Hepatic stellate cell (primary cell): ENCODE measurements around the gene BARHL1.

Source experiments
- DNase-seq: peaks from one replicate; pipeline ENCODE4 v3.0.0; 2011; ENCODE audit warnings: low spot score

The BARHL1 gene

GRCh38 chr9:132616725-132617124, 34.3 kb downstream of the BARHL1 start:
- DNase-seq, result no peak

DNA sequence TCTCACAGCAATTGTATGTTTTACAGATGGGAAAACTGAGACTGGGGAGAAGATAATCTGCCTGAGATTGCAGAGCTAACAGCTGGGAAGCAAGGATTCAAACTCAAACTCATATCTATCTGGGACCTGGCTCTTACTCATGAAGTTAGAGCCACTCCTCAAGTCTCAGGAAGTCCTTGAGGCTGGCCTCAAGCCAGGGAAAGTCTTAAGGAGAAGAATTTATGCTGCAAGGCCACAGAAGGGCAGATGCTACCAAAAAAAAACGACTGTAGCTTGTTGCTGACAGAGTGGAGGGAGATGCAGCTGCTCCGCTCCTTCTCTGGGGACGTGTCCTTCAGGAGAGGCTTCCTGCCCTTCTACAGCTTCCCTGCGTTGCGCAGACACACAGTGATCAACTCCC, 39.8 kb downstream of the BARHL1 start:
- DNase-seq, result no peak

DNA sequence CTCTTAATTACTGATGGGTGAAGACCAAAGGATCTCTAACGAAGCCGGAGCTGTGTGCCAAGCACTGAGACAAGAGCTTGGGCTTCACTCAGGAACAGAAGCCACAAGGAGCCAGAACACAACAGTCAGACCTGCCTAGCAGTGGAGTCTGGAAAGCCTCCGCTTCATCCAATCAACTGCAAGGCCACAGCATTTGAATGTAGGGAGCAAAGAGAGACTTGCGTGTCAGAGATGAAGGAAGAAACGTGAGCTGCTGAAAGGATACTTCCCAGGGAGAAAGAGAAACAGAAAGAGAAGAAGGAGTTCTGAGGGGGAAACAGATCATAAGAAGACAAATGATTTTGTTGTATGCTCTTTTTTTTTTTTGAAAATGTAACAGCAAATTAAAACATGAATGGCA, 43.9 kb downstream of the BARHL1 start:
- DNase-seq, result no peak

DNA sequence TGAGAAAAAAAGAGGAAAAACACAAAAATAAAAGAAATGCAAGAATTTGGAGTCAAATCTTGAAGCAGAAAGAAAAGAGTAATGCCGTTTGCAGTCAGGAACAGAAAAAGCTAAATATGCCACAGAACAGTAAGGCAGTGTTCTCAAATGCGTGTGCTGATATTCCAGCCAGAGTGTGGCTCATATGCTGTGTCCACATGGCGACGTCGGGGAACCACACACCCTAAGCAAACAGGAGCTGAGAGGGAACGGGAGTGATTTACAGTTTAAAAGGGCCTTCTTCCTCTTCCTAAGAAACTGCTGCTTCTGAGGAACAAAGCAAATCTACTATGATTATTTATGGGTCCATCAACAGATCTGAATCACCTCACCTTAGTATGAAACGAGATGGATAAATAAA, 44.7 kb downstream of the BARHL1 start:
- DNase-seq, result no peak

- DNase-seq, result no peak
Measured at GRCh38 chr9:132627594-132627993, 45.2 kb downstream of the BARHL1 start.

- no peak for DNase-seq
Measured at GRCh38 chr9:132628746-132629145, 46.3 kb downstream of the BARHL1 start.

- no peak for DNase-seq
Measured at GRCh38 chr9:132630116-132630515, 47.7 kb downstream of the BARHL1 start.

- no peak for DNase-seq
Measured at GRCh38 chr9:132630811-132631210, 48.4 kb downstream of the BARHL1 start.

DNA sequence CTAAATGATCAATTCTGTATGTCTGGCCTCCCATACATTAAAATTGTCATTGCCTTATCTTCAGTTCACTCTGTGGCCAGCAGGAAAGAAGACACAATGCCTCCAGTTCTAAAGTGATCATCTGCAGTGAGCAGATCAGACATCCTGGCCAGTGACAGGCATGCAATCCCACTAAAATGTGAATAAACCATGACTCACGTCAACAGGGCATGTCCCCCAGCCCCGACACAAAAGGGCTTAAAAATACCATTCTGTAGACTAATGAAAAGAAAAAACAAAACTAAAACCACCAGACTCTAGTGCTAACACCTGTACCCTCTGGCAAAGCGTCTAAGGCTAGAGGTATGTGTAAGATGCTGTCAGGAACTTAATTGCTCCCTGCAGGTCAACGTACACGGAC, 48.9 kb downstream of the BARHL1 start:
- peak; percentile 42 for DNase-seq

- no peak for DNase-seq
Measured at GRCh38 chr9:132631685-132632084, 49.3 kb downstream of the BARHL1 start.

DNA sequence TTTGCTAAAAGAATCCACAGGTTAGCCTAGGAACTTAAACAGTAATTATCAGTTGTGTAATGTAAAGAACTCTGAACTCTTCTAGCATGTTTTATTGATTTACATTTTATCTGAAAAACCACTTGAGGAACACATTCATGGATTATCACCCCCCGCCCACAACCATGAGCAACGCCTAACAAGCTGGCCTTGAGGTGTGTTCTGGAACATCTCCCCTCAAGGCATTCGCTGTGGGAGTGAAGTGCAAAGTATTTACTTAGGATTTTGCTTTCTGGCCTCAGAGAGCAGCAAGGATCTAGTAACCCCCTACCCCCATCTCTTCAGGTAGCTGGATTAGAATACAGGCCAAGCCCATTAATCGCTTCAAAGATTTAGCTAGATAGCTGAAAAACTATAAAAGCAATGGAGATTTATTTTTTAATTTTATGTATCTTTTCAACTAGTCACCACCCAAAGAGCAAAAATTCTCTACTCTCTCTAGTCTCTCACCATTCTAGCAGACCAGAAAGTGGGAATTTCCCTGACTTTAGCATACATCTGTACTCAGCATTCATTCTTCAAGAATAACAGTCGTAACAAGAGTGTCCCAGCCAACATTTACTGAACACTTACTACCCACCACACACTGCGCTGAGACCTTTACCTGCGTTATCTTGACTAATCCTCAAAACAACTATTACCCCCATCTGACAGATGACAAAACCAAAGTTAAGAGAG, 50.2 kb downstream of the BARHL1 start:
- no peak for DNase-seq

GRCh38 chr9:132634327-132634726, 51.9 kb downstream of the BARHL1 start:
- DNase-seq, result no peak

- no peak for DNase-seq
Measured at GRCh38 chr9:132637351-132637750, 54.9 kb downstream of the BARHL1 start.

DNA sequence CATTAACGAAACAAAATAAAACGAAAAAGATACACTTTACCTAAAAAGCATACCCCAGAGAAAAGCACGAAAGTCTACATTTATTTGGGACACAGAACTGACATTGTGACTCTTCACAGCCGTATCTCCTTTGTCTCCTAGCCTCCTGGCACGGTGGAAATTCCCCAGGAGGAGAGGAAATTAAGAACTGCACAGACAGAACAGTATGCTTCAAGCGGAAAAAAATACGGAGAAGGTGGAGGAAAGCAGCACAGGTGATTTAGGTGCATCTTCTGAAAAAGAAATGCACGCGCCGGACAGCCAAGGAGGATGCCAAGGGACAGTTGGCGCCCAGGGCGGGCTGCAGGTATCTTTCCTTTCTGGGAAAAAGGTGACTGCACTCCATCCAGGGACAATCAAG, 55.4 kb downstream of the BARHL1 start:
- DNase-seq, result no peak

DNA sequence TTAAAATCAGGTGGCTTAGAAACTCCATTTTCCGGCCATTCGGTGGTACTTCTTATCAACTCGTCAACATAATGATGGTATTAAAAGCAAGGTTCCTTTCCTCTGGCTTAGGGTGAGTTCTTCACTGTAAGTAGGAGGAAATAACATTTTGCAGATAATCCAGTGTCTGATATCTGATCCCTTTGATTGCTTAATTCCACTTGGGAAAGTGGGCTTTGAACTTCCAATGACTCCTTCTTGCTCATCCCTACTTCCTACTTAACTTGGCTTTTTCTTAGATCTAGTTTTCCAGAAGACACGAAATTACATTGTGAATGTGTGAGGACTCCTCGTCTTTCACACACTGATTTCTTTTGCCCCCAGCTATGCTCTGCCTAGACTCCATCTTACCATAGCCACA, 55.8 kb downstream of the BARHL1 start:
- no peak for DNase-seq

- DNase-seq, result no peak
Measured at GRCh38 chr9:132639322-132639721, 56.9 kb downstream of the BARHL1 start.
